ENCODE data around the gene FLT3LG.

The FLT3LG gene

DNA sequence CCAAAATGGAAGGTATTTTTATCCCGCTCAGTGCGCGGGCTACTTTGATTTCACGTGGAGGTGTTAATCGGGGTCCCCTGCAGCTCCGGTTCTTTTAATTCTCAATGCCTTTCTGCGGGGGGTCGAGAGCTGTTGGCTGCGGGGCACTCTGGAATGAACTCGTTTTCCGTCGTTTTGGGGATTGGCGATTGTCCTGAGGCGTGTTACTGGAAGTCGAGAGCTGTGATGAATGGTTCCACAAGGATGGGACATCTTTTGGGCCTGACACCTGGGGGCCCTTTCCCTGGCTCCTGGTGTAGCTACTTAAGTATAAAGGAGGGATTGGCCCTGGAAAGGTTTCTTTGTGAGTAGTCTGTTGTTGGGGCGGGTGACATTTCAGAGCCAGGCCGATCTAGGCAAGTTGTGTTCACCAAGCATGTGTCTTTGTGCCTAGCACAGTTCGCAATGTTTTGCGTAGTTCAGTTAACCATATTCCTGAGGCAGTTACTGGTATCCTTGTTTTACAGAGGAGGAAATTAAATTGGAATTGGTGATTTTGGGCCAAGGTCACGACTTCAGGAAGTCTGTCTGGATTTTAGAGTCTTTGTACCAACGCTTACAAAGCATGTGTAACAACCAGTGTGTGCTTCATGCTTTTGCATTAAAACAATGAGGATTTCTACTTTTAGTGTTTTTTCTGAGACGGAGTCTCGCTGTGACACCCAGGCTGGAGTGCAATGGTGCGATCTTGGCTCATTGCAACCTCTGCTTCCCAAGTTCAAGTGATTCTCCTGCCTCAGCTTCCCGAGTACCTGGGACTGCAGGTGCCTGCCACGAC is 14.2 kb downstream of the FLT3LG start:
- DNase-seq (ENCODE audit: low spot score) = no peak

DNA sequence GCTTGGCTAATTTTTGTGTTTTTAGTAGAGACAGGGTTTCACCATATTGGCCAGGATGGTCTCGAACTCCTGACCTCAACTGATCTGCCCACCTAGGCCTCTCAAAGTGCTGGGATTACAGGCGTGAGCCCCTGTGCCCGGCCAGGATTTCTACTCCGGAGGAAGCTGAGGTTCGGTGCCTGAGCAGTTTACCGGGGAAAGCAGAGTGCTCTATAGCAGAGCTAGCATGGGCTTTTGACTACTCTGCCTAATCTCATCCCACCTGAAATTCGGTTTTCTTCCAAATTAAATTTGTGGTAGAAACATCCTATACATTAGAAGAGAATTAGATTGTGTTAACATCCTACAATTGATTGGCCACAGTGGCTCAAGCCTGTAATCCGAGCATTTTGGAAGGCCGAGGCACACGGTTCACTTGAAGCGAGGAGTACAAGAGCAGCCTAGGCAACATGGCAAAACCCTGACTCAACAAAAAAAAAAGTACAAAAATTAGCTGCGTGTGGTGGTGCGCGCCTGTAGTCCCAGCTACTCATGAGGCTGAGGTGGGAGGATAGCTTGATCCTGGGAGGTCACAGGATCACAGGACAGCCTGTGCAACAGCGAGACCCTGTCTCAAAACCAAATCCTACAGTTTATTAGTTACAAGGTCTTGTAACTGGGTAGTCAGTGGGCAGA is 15.0 kb downstream of the FLT3LG start:
- DNase-seq (ENCODE audit: low spot score) = no peak

DNA sequence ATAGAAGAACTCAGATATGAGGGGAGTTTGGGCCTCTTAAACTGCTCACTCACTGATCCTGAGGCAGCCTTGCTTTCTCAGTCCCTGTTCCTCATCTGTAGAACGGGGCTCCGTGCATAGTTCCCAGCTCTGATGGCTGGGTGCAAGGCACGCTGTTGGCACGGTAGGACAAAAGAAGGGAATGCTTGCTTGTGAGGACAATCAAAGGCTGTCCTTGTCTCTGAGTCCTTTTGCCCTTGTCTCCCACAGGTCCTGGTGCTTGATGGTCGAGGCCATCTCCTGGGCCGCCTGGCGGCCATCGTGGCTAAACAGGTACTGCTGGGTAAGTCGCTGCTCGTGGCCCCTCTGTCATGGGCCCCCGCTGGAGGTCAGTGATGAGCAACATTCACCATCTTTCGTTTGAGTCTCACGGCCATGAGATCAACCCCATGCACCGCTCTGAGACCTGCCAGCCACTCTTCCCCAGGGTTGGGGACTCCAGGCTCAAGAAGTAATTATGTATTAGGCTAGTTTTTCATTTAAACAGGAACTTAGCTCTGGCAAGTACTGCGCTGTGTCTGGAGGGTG is 15.7 kb downstream of the FLT3LG start:
- no peak for DNase-seq (ENCODE audit: low spot score)

DNA sequence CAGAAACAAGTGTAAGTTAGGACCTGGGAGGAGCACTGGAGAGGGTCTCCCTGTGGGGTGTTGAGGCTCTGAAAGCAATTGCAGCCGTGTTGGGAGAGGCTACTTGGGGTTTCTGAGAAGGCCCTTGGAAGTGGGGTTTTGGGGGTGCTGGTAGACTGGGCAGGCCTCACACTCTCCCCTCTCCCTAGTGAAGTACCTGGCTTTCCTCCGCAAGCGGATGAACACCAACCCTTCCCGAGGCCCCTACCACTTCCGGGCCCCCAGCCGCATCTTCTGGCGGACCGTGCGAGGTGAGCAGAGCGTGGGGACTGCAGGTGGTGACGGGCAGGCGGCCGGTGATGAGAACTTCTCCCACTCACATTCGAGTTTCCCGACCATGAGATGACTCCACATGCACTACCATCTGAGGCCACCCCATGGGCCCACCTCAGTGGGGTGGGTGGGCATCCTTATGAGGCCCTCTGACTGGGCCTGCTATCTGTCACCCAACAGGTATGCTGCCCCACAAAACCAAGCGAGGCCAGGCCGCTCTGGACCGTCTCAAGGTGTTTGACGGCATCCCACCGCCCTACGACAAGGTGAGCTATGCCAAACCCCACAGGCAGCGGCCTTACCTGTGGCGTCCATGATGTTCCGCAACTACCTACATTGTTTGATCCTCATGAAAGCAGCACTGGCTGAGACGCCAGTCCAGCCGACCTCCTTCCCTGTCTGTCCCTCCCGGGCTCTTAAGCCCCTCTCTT is 16.4 kb downstream of the FLT3LG start:
- DNase-seq (ENCODE audit: low spot score) = no peak

DNA sequence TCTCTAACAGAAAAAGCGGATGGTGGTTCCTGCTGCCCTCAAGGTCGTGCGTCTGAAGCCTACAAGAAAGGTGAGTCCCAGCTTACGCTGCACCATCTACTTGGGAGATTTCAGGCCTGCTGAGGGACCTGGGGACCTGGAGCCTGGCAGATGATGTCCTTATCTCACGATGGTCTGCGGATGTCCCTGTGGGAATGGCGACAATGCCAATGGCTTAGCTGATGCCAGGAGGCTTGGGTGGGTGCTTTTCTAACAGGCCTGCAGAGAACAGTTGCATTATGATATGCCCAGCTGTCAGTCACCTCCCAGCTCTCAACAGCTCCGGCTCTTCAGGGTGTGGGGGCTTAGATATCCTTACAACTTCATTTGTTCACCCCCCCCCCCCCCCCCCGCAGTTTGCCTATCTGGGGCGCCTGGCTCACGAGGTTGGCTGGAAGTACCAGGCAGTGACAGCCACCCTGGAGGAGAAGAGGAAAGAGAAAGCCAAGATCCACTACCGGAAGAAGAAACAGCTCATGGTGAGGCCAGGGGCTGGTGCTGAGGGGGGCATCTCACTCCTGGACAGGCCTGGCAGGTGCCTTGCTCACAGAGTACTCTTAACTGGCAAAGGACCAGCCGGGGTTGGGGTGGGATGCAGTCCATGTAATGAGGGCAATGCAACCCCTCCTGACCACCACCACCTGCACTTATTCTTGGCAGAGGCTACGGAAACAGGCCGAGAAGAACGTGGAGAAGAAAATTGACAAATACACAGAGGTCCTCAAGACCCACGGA is 17.2 kb downstream of the FLT3LG start:
- no peak for DNase-seq (ENCODE audit: low spot score)

DNA sequence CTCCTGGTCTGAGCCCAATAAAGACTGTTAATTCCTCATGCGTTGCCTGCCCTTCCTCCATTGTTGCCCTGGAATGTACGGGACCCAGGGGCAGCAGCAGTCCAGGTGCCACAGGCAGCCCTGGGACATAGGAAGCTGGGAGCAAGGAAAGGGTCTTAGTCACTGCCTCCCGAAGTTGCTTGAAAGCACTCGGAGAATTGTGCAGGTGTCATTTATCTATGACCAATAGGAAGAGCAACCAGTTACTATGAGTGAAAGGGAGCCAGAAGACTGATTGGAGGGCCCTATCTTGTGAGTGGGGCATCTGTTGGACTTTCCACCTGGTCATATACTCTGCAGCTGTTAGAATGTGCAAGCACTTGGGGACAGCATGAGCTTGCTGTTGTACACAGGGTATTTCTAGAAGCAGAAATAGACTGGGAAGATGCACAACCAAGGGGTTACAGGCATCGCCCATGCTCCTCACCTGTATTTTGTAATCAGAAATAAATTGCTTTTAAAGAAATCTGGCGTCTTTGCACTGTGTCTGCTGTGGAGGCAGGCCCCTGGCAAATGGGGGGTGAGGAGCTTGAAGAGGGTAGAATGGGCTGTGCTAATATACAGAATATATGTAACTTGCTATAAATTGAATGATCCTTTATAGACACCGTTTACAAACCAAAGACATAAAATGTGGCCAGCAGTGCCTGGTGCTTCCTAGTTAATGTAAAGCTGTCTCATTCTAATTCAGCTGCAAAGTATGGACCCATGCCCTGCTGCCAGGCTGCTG is 18.0 kb downstream of the FLT3LG start:
- DNase-seq (ENCODE audit: low spot score) = no peak

DNA sequence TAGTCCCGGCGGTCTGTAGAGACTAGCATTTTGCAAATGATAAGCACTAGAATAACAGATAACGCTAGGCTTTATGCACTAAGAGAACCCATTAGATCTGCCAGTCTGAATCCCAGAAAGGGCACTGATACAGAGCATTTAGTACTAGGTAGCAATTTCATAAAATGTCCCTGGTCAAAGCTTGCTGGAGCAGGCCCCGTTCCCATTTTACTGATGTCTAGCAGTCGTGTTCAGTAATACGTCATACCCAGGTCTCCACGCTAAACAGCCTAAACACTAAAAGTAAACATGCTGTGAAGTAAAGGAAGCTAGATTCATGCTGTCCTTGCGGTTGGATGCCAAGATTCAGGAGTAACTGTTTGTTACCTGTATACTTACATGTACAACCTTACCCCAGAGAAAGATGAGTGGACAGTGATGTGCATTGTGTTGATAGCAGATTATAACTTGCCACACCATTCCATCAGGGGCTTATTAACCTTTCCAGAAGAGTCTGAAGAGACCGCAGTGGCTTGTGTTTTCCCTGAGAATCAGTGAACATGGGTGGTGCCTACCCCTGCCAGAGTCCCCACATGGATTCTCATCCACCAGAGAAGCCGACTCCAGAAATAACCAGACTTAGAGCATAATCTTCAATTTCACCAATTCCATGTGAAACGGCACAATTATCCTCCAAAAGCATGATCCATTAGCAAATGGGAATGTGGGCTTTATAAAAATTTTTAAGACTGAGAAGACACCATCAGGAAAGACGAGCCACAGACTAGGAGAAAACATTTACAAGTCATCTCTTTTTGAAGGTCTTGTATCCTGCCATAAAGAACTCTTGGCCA is 18.8 kb downstream of the FLT3LG start:
- DNase-seq (ENCODE audit: low spot score) = no peak

DNA sequence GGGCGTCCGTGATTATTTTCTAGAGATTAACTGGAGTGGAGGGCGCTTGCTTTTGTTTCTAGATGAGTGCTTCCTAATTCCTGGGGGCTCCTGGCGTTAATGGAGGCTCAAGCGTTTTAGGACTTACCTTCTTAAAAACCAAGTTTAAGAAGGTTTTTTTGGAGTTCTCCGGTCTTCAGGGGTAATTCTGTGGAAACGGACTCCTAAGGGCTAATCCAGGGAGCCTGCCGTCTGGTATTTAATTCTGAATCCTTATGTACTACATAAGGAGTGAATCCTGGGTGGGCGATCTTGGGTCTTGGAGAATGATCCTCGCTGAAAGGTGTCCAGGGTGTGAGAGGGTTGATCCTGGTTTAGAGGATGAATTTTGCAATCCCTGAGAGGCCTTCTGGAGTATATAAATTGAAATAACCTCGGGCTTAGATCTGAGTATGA is 22.6 kb downstream of the FLT3LG start:
- DNase-seq (ENCODE audit: low spot score) = no peak

DNA sequence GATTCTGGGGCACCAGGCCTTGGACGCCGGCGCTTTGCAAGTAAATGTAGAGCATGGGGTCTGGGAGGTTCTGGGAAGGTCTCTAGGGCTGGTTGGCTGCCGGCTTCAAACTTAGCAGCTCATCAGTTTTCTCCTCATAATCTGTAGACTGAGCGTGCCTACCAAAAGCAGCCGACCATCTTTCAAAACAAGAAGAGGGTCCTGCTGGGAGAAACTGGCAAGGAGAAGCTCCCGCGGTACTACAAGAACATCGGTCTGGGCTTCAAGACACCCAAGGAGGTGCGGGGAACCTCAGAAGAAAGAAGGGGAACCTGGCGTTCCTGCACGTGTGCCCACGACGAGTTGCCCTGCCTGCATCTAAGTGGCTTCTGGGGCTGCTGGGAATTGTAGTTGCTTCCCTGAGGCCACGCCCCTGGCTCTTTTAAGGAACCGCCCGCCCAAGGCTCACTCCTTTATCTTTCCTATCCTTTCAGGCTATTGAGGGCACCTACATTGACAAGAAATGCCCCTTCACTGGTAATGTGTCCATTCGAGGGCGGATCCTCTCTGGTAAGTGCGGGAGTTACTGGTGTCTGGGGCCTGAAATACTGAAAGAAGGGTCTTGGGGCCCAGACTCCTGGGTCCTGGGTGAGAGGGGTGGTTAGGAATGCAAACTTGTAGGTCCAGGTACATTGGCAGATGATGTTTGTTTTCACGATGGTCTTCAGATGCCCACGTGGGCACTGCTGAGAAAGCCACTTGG is 23.2 kb downstream of the FLT3LG start:
- DNase-seq (ENCODE audit: low spot score) = no peak

DNA sequence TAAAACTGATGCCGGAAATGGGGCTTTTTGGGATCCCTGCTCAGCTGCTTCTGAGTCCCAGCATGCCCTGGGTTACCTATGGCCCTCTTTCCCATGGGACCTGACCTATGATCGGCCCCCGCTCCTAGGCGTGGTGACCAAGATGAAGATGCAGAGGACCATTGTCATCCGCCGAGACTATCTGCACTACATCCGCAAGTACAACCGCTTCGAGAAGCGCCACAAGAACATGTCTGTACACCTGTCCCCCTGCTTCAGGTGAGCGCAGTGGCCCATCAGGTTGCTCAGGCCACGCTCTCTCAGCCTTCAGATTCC is 23.7 kb downstream of the FLT3LG start:
- no peak for DNase-seq (ENCODE audit: low spot score)

DNA sequence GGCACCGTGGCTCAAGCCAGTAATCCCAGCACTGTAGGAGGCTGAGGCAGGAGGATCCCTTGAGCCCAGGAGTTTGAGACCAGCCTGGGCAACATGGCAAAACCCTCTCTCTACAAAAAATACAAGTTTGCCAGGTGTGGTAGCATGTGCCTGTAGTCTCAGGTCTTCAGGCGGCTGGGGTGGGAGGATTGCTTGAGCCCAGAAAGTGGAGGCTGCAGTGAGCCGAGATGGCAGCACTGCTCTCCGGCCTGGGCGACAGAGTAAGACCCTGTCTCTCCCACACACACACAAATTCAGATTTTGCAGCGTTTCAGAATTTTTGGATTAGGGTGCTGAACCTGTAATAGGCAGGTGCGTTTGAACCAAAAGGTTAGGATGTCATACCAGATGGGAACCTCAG is 24.5 kb downstream of the FLT3LG start:
- no peak for DNase-seq (ENCODE audit: low spot score)

DNA sequence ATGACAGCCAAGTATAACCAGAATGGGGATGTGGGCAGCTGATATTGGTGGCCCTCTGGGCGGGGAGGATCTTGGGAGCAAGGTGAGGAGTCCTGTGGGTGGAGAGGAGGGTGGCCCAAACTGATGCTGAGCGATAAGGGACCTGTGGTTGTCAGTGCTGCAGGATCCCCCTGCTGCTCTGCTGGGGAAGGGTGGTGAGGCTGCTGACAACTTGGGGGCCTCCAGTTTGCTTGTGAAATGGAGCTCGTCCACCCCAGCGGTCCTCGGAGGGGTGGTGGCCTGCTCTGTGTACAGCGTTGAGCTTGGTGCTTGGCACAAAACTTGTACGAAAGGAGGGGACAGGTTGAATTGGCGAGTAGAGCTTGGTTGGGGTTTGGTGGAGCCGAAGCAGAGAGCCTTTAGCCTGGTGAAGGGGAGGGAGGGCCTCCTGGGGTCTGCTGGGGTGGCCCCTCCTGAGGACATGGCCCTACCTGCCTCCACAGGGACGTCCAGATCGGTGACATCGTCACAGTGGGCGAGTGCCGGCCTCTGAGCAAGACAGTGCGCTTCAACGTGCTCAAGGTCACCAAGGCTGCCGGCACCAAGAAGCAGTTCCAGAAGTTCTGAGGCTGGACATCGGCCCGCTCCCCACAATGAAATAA is 25.1 kb downstream of the FLT3LG start:
- no peak for DNase-seq (ENCODE audit: low spot score)

DNA sequence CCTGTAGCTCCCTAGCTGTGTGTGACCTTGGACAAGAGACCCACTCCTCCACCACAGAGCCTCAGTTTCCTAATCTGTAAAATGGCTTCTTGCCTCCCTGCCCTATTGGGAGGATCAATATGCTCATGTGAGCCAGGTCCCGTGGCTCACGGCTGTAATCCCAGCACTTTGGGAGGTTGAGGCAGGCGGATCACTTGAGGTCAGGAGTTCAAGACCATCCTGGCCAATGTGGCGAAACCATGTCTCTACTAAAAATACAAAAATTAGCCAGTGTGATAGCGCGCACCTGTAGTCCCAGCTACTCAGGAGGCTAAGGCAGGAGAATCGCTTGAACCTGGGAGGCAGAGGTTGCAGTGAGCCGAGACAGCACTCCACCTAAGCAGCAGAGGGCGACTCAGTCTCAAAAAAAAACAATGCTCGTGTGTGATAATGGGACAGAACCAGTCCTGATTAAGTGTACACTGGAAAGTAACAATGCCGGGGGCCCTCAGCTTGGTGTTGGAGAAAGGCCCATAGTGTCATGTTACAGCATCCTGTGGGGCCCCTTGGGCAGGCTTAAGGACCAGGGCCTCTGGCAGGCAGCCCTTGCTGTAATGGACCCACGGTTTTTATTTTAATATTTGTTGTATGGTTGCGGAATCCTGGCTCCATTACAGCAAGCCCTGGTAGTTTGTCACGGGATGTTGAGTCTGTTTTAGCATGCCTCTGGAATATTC is 29.0 kb downstream of the FLT3LG start:
- DNase-seq (ENCODE audit: low spot score) = no peak

DNA sequence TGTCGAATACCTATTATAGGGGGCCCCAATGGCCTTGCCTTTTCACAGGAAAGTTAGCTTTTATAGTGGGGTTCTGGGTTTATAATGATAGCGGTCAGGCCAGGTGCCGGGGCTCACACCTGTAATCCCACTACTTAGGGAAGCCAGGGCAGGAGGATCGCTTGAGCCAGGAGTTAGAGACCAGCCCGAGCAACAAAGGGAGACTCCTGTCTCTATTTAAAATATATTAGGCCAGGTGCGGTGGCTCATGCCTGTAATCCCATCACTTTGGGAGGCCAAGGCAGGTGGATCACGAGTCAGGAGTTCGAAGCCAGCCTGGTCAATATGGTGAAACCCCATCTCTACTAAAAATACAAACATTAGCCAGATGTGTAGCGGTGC is 29.6 kb downstream of the FLT3LG start:
- DNase-seq (ENCODE audit: low spot score) = no peak

DNA sequence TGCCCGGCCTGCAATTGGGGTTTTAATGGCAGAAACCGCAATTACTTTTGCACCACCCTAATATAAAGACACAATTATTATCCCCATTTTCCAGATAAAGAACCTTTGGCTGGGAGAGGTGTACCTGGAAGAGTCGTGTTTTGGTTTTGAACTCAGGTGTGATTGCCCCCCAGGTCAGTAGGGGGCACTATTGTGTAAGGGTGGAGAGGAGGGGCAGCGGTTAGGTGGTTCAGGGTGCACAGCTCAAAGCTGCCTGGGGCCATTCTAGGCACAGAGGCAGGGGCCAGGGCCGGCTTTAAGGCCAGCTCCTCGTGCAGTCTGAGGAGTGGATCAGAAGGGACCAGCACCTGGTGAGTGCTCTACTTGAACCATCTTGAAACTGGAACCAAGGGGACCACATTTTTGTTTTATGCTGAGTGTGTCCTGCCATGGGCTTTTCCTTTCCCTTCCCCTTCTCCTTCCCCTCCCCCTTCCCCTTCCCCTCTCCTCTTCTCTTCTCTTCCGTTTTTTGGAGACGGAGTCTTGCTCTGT is 32.6 kb downstream of the FLT3LG start:
- DNase-seq (ENCODE audit: low spot score) = peak; percentile 83

DNA sequence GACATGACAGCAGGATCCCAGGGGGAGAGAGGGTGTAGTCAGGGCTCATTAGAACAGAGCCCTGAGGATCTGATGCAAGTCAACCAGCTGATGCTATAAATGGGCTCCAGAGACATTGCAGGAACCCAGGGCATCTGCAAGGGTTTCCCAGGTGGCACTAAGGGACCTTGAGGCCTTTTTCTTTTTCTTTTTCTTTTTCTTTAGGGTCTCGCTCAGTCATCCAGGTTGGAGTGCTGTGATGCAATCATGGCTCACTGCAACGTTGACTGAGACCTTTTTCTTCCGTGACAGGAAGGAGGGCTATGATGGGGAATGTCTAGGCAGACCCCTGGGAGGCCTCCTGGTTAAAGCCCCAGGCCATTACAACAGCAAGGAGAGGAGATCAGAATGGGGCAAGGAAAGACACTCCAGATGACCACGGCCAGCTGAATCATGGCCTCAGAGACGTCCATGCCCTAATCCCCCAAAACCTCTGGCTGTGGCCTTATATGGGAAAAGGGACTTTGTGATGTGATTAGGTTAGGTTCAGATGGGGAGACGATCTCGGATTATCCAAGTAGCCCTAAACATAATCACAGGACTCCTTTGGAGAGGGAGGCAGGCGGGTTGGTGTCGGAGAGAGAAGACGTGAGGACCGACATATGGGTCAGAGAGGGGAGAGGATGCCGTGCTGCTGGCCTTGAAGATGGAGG is 33.9 kb downstream of the FLT3LG start:
- no peak for DNase-seq (ENCODE audit: low spot score)

DNA sequence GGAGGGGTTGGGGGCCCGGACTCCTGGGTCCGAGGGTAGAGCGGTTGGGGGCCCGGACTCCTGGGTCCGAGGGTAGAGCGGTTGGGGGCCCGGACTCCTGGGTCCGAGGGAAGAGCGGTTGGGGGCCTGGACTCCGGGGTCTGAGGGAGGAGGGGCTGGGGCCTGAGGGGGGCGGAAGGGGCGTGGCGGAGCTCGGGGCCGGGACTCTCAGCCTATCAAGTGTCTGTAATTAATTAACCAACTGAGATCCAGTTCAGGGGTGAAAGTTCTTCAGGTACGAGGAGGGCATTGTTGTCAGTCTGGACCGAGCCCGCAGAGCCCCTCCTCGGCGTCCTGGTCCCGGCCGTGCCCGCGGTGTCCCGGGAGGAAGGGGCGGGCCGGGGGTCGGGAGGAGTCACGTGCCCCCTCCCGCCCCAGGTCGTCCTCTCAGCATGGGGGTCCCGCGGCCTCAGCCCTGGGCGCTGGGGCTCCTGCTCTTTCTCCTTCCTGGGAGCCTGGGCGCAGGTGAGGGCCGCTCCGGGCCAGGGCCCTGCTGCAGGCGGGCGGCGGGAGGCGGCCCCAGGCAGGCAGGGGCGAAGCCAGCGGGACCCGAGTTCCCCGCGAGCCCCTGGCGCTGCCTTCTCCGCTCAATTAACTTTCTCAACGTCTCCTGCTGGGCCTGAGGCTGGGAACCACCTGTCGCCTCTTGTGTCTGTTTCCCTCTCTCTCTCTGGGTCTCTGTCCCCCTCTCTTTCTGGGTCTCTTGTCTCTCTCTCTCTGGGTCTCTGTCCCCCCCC is 39.1 kb downstream of the FLT3LG start:
- DNase-seq (ENCODE audit: low spot score) = peak; percentile 76

All from ecto neural progenitor cell (in vitro differentiated cells).